ENCODE results near the gene SUPT7L.
A peak's percentile ranks its signal among the peaks of the same experiment; 100 is the strongest.

SUPT7L gene, protein sequence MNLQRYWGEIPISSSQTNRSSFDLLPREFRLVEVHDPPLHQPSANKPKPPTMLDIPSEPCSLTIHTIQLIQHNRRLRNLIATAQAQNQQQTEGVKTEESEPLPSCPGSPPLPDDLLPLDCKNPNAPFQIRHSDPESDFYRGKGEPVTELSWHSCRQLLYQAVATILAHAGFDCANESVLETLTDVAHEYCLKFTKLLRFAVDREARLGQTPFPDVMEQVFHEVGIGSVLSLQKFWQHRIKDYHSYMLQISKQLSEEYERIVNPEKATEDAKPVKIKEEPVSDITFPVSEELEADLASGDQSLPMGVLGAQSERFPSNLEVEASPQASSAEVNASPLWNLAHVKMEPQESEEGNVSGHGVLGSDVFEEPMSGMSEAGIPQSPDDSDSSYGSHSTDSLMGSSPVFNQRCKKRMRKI

GRCh38 chr2:27663285-27664153 is at the start of gene SUPT7L, which contains the start of gene SLC4A1AP:
SUPT7L (minus strand) TSS chr2:27663614; CDS start chr2:27662192, 1,422 bp downstream.
SLC4A1AP (plus strand) TSS chr2:27663889; CDS start chr2:27663915, 26 bp downstream.
- peak; percentile 71 for DNase-seq

- DNase-seq: no peak
These were observed 49.8 kb upstream of the SUPT7L start for GRCh38 chr2:27713201-27713600.

DNA sequence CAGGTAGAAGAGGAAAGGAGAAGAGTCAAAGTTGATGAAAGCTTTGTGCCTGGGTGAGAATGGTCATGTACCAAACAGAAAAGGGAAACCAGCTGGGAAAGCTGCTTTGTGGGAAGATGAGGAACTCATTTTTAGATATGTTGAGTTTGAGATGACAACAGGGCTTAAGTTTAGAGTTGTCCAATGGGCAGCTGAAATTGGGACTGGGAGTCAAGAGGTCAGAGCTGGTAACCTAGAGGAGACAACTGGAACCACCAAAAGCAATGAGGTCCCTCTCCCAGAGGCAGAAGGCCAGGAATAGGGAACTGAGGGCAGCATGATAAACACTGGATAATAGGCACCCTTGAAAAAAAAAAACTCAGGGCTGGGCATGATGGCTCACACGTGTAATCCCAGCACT is 49.1 kb upstream of the SUPT7L start:
- no peak for DNase-seq

DNA sequence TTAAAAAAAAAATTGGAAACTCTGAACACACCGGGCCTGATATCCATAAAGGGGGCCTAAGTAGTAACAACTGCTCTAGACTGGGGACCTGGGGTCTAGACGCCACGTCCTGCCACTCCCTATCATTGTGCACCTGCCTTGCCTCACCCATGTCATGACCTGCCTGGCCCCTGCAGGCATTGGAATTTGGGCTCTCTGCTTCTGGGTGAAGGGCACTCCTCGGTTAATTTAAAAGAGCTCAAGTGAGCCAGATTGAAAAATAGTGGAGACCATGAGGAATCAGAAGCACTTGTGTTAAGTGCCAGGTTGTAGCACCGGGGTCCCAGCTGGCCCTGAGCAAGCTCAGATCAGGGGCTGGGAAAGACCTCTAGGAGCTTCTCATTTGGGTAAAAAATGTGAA is 48.4 kb upstream of the SUPT7L start:
- no peak for DNase-seq

GRCh38 chr2:27710640-27711430 is 47.4 kb upstream of the SUPT7L start:
- no peak for DNase-seq

DNA sequence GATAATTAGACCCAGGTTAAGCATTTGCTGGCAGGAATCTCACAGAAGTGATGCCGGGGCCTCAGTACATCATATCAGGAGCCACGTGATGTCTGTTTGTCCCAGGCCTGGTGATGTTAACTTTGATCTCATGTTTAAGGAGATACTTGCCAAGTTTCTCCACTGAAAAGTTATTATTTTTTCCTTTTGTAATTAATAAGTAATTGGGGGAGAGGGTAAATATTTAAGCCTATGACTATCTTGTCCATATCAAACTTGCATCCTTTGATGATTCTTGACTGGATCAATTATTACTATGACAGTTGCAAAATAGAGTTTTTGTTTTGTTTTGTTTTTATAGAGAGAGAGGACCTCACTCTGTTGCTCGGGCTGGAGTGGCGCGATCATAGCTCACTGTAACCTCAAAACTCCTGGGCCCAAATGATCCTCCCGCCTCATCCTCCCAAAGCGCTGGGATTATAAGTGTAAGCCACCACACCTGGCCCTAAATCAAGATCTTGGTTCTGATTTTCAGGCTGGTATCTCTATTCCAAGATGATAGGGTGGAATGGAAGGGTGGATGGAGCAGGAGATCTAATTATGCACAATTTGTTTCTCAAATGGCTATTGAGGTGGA is 46.7 kb upstream of the SUPT7L start:
- no peak for DNase-seq

DNA sequence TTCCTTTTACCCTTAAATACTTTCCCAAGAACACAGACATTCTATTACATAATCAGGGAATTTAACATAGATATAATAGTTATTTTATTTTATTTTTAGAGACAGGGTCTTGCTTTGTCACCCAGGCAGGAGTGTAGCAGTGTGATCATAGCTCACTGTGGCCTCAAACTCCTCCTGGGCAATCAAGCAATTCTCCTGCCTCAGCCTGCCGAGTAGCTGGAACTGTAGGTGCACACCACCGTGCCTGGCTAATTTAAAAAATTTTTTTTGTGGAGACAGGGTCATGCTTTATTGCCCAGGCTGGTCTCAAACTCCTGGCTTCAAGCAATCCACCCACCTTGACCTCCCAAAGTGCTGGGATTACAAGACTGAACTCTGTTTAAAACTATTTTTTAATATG is 45.9 kb upstream of the SUPT7L start:
- DNase-seq: no peak

DNA sequence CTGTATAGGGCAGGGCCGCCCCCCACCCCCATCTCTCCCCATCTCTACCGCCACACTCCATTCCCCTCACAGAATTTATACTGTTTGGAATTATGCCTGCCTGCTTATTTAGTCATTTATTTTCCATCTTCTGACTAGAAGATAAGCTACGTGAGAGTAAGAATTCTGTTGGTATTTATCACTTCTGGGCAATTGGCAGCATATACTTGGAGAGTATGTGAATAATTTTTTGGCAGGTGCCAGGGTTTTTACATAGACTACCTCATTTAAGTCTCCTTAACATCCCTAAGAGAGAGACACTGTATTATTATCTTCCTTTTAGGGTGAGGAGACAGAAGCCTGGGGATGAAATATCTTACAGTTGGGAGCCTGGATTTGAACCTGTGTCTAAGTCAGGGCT is 45.3 kb upstream of the SUPT7L start:
- DNase-seq: no peak

DNA sequence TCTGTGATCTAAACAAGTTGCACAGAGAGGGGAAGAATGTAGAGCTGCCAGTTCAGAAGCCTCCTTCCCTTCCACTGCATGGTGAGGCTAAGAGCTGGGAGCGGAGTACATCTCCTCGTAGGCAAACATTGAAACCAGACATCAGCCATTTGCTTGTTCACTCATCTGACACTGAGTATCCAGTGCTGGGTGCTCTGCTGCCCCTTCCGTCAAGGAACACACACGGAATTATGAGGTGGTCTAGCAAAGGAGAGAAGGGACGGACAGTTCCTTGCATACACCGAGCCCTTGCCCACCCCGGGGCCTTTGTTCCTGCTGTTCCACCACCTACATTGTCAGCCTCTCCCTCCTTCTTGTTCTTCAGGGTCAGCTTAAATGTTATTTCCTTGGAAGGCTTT is 44.8 kb upstream of the SUPT7L start:
- DNase-seq: no peak

DNA sequence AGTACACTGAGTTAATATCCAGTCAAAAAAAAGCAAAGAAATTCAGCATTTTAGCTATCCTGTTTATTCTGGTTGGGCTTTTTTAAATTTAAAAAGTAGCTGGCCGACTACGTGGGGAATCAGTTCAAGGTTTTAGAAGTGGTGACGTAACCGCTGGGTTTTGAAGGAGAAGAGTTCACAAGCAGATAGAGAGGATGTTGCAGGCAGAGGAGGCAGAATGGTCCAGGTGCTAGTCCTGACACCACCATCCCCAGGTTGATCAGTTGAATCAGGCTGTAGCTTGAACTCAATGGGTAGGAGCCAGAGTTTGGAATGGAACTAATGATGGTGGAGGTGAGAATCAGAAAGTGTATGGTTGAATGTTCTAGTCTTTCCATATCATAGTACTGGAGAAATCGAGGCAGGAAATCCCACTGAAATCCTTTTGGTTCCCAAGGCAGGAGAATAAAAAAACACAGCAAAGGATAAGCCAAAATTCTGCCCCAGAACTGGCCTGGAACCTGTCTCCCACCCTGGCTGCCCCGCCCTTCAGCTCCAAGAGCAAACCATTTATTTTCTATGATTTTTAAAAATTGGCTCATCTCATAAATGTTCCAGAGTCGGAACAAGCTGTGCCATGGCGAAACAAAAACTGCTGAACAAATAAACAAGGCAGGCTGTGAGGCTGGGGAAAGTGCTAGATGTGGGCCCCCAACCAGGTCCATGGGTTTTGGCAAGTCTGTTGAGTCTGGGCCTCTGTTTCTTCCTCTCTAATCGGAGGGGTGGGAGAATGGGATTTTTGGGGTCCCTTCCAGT is 44.2 kb upstream of the SUPT7L start:
- DNase-seq: no peak

DNA sequence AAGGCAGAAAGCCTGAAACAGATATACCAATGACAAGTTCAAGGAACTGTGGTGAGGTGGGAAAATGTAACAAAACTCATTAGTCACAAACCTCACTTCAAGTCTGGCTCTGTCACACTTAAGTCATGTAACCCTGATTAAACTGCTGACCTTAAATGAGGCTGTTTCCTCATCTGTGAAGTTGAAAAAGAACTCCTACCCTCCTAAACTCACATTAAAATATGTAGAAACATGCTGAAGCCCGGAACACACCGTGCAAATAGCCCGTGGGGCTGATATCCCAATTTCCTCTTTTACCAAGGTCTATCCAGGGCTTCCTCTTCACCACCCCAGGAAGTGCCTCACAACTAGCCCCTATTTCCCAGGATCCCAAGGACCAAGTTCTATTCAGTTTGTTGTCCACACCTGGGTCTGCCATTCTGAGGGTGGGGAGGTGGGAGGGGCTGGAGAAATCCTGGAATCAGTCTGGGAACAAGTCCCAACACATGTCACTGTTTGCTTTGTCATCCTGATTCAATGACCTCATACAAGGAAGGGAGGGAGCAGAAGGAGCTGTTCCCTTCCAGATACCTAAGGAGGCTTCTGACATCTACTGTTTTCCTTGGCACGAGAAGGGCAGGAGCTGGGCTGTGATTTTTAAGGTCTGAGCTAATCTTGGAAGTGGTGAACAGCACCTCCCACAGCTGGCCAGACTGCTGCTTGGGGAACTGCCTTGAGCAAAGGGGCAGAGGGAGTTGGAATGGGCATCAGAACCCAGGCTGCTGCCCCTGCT is 42.6 kb upstream of the SUPT7L start:
- peak; percentile 69 for DNase-seq

DNA sequence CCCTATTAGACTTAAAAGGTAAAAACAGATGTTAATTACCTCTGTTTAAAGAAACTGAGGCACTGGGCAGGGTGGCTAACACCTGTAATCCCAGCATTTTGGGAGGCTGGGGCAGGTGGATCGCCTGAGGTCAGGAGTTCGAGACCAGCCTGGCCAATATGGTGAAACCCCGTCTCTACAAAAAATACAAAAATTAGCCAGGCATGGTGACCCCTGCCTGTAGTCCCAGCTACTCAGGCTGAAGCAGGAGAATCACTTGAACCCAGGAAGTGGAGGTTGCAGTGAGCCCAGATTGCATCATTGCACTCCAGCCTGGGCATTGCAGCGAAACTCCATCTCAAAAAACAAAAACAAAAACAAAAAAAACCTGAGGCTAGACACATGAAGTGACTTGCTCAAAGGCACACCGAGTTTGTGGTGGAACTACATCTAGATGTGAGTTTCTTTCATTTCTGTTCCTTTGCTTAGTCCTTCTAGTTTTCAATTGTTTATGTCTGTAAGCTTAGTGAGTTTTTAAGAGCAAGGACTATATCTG is 41.0 kb upstream of the SUPT7L start:
- DNase-seq: no peak

GRCh38 chr2:27703638-27704341 is 40.4 kb upstream of the SUPT7L start:
- DNase-seq: peak; percentile 43

DNA sequence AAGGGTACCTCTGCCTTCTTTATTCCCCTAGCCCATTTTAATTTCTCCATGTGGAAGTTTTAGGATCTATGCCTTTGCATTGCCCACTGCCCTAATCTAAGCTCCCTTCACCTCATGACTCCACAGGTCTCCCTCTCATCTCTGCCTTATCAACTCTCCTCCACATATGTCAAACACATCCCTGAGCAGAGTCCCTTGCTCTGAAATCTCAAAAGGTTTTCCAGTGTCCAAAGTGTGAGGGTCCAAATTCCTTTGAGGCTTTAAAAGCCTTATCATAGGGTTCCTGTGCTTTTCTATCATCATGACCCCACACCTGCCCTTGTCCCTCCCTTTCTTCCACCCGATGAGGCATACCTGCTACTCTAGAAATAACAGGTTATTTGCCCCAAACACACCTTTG is 38.9 kb upstream of the SUPT7L start:
- DNase-seq: no peak

DNA sequence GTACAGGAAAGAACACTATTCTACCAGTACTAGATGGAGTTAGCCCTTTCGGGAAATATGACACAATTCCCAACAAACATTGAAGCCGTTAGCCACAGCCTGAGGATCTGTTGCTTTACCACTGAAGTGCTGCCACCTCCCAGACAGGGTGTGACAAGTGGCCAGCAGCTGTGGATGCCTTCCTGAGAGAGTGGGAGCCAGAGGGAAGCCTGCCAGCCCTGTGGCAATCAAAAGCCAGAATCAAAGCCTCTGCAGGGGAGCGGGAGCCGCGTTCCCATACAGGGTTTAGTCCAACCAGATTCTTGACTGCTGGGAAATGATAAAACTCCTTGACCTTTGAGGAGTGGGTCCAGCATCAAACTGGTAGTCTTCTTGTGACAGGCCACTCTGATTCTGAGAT is 38.3 kb upstream of the SUPT7L start:
- DNase-seq: peak; percentile 83

GRCh38 chr2:27697660-27698059 is 34.2 kb upstream of the SUPT7L start:
- no peak for DNase-seq

DNA sequence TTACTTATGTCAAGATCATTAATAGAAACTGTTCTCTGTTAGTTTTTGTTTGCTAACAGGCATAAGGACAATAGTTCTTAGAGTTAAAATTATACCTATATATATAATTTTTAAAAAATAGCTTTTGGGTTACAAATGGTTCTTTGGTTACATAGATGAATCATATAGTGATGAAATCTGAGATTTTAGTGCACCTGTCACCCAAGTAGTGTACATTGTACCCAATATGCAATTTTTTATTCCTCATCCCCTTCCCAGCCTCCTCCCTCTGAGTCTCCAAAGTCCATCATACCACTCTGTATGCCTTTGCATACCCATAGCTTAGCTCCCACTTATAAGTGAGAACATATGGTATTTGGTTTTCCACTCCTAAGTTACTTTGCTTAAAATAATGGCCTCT is 26.6 kb upstream of the SUPT7L start:
- DNase-seq: no peak

- no peak for DNase-seq
These were observed 26.0 kb upstream of the SUPT7L start for GRCh38 chr2:27689424-27689823.

- DNase-seq: no peak
These were observed 23.8 kb upstream of the SUPT7L start for GRCh38 chr2:27687232-27687631.

- no peak for DNase-seq
These were observed 22.2 kb upstream of the SUPT7L start for GRCh38 chr2:27685577-27685976.
